GM21360 (cell line): ENCODE data around the gene HAPLN3.

Experiments used
- ATAC-seq: cut with Tn5 transposase; IDR thresholded peaks from one replicate; pipeline ENCODE4 v1.9.1; 2021; ENCODE audit warnings: mild to moderate bottlenecking, moderate library complexity; ENCODE audit not compliant: unreplicated experiment

The HAPLN3 gene

DNA sequence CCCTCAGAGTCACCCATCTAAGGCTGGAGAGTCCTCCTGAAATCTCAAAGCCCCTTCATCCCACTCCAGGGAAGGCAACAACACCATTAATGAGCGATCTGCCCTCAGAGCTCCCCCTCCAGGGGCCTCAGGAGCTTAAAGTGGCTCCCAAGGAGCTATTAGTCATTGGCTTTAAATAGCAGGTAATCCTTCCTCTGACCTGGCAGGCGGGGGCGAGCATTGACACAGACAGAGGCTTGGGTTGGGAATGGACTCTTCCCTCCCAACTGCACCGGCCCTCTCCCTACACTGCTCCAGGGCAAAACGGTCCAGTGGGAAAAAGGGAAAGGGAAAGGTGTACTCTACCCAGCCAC is 16.4 kb upstream of the HAPLN3 start:
- no peak for ATAC-seq

DNA sequence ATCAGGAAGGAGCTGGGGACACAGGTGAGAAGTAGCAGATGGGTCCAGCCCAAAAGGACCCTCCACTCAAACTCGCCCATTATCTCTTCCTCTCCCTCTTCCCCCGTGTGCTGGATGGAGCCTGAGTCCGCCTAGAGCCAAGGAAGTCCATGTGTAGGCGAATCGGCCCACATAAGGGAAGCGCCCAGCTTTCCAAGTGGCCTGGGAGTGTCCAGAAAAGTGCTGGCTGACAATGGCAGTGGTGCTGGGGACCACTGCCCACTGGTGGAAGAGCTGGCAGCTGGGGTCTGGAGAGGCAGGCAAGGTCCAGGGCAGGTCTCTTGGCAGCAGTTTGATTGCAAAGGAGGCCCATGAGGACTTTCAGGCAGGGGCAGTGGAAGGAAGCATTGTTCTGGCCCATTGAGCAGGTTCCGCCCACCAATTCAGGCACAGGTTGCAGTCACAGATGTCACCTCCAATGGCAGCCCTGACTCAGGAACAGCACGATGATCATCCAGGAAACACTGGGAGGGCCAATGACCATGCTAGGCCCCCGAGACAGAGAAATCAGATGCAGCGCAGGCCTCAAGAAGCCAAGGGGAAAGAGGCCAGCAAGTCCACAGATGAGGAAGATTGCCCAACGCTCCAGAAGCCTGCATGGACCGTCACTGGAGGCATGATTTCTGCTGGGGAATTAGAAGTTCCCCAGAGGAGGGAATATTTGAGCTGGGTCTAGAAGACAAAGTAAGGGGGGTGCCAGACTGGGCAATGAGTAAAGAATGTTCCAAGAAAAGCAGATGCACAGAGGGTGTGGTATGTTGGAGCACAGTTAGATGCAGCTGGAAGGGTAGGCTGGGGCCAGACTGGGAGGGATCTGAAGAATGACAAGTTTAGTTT is 14.8 kb upstream of the HAPLN3 start:
- ATAC-seq, result no peak

DNA sequence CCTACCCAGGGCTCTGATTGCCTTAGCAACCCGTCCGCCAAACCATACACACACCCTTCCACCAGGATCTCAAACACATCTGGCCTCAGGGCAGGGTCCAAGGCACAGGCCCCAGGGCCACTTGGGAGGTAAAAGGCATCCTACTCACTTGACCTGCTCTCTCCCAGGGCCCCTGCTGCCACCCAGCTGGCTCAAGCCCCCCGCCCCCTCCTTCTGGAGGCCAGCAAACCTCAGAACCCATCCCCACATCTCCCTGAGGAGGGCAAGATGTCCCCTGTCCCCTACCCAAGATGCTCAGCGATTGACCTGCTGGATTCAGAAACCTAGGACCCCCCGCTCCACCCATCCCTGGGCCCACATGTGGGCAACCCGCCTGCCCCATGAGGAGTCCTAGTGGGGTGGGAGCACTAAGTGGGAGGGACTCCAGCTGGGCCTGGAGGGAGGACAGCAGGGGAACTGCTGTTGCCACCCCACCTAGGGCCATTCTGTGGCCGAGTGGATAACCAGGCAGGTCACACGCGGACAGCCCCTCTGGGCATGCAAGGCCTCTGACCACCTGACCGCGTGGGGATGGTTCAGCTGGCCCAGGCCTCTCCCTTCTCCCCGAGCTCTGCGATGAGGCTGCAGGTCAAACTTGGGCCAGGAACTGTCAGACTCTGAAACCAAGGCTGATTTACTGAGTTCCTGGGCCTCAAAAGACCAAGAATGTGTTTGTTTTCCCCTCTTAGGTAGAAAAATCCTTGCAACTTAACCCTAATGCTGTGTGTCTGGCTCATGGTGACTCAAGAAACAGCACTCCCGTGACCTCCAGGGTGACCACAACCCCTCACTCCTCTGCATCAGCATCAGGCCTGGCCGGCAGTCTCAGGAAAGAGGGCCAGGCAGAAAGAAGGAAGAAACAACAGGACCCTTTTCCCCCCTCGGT is 13.6 kb upstream of the HAPLN3 start:
- no peak for ATAC-seq

DNA sequence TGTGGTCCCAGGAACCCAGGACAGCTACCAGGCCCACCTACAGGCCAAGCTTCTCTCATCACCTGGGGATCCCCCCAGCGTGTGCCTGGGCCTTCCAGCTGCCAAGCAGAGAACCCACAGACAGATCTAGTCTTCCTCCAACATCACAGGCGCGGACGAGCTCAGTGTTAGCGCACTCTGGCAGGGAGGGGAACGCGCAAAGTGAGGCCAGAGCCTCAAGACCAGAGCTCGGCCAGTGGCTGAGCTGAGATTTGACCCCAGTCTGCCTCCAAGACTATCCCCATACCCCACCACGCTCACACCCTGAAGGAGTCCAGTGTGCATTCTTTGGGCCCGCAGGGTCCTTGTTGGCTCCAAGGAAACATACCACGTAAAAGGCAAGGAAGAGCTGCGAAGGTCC is 12.8 kb upstream of the HAPLN3 start:
- no peak for ATAC-seq

DNA sequence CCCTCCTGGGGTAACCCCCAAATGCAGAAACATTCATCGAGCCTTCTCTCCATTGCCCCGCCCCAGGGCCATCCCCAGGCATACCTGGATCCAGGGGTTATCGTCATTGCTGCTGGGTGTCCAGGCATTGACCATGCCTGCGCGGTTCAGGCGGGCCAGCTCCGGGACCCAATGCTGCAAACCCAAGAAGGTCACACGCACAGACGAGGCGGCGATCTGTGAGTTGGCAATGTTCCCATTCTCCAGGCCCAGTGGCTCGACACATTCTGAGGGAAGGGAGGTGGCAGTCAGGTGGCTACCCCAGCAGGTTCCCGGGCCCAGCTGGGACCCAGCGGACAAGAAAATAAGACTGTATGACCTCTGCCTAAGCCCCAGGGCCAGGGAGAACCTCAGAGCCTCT is 11.8 kb upstream of the HAPLN3 start:
- ATAC-seq, result no peak

DNA sequence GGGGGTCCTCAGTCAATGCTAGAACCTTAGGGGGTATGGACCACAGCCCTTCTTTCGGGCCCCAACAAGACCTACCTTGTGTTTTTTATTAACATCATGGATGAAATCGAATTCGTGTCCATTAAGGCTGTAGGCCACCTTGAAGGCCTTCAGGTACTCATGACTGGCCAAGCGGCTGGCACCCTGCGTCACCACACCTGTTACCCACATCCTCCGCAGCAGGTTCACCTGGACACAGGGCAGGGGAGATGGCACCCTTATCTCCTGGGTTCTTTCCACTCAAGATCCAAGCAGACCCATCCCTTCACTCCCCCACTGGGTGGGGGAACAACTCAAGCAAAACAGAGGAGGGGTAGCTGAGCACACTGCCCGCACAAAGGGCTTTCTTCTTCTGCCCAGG is 11.2 kb upstream of the HAPLN3 start:
- no peak for ATAC-seq

DNA sequence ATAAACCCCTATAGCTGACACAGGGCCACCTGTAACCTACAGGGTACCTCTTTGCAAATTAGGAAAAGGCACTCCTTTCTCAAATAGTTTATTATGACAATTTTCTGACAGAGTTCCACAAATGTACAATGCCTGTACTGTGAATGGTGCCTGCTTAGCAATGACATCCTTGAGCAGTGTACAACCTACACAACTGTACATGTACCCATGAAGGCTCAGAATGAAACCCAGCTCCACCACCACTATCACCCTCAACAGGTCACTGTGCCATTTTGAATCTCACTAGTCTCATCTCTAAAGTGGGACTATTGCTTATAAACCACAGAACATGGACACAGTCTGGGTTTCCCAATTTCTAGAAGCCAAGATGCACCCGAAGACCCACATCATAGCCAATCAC is 10.8 kb upstream of the HAPLN3 start:
- no peak for ATAC-seq

DNA sequence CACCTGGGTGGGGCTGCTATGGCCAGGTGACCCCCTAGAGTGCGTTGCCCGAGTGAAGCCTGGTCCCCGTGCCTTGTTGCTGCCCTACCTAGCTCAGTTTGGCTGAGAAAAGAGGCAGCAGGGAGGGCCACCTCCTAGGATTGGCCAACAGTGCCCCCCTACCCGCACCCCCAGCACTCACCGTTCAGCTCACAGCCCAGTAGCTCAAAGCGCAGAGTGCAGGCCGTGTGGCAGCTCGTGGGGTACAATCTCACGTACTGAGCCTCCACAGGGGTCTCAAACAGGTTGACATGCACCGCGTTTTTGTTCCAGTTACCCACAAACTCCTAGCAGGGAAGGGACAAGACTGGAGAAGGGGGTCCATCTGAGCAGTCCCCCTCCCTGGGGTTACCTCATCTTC is 10.2 kb upstream of the HAPLN3 start:
- no peak for ATAC-seq

DNA sequence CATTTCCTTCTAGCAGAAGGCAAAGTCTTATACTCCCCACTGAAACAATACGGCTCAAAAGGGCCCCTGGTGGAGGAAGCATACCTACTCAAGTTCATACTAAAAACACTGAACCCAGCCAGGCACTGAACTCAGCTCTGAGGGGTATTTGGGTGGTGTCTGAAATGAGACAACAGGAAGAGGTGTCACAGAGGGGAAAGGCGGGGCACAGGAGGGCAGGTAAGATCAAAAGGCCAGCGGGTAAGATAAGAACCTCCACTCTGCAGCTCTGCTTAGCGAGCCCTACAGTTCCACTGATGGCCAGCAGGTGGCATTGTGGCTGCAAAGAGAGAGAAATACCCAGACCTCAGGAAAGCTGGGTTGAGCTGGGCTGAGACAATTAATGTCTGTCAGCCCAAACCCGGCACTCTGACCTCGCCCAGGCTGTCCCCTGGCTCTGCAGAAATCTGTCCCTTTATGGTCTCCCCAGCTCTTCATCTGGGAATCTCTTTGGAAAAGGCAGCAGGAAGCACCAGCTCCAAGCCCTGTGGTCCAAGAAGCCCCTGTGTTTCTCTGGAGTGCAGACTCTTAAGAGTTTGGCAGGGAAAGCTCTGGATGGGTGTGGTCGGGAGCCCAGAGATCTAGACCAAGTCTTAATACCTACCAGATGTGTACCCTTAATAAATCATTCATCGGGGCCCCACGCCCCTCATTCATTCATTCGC is 9.4 kb upstream of the HAPLN3 start:
- peak; percentile 71 for ATAC-seq

DNA sequence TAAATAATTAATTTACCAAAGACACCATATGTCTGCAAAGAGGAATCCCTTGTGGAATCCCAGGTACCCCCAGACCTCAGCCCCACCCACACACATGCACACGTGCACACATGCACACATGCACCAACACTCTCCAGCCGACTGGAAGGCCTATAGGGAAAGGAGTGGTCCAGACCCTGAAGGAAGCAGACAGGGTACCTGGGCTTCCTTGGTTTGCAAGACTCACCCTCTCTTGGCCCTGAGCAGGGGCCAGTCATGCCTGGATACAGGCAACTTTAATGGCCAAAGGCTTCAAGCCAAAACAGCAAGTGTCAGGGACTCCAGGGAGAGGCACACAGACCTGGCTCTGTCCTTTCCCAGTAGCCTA is 8.9 kb upstream of the HAPLN3 start:
- ATAC-seq, result no peak

DNA sequence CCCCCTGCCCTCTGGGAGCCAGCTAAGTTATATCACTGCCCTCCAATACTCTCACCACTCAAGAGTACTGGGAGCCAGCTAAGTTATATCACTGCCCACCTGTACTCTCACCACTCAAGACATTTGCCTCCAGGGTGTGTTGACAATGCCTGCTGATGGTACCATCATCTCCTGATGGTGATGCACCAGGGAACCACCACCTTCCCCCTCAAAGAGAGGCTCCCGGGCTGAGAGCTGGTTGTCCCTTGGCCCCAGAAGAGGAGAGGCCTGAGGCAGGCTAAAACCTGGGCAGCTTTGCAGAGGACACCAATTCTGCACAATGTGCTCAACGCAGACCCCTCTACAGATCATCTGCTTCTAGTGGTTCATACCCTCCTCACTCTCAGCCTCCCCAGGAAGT is 7.5 kb upstream of the HAPLN3 start:
- no peak for ATAC-seq

DNA sequence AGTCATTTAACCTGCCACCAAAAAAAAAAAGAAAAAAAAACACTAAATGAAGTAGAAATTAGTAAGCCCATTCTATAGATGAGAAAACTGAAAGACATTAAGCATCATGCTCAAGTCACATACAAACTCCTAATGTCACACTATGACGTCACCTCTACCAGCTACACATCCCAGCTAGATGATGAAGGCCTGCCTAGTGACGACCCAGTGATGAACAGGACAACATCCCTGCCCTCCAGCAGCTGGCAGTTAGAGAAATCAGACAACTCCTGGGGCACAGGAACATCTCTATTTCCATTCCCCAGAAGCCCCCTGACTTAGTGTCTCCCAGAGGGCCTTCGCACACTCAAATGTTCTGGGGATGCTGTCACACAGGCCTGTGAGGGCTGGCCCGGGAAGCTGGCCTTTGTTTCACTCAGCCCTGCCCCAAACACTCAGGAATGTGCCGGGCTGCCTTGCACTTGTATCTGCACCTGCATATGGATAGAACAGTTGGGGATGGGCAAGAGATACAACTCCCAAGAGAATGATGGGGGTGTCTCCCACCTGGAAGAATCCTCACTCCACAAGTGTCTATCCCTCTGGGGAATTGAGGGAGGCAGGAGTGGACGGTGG is 7.0 kb upstream of the HAPLN3 start:
- no peak for ATAC-seq

DNA sequence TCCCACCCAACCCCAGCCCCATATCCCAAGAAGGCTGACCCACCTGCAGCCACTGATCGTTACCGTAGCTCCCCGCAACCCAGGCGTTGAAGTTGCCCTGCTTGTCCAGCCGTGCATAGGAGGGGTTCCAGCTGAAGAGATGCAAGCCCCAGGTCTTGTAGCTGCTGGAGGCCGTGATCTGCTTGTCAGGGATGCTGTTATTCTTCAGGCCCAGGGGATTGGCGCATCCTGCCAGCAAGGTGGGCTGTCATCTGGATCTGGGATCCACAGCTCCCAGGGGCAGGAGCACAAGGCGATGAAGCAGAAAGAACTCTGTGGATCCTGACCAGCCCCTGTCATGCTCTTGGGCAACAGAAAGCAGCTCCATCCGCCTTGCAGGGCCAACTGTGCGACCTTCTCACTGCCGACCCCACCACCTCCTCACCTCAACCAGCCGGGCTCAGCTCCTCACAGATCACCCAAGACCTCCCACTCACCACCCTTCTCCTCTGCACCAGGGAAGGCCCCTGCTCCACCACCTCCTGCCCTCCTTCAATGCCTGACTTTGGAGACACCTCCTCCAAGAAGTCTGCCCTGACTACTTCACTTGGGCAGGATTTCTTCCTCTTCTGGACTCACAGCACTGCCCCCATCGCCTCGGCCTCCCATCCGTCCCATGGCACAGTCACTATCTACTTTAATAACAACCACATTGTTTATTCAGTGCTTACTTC is 6.3 kb upstream of the HAPLN3 start:
- no peak for ATAC-seq

DNA sequence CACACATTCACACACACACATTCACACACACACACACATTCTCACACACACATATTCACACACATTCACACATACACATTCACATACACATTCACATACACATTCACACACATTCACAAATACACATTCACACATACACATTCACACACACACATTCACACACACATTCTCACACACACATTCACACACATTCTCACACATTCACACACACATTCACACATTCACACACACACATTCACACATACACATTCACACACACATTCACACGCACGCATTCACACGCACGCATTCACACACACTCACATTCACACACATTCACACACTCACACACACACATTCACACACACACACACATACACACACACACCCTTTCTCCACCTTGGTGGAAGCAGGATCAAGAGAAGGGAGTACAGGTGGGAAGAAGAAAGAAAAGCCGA is 5.7 kb upstream of the HAPLN3 start:
- ATAC-seq, result no peak

DNA sequence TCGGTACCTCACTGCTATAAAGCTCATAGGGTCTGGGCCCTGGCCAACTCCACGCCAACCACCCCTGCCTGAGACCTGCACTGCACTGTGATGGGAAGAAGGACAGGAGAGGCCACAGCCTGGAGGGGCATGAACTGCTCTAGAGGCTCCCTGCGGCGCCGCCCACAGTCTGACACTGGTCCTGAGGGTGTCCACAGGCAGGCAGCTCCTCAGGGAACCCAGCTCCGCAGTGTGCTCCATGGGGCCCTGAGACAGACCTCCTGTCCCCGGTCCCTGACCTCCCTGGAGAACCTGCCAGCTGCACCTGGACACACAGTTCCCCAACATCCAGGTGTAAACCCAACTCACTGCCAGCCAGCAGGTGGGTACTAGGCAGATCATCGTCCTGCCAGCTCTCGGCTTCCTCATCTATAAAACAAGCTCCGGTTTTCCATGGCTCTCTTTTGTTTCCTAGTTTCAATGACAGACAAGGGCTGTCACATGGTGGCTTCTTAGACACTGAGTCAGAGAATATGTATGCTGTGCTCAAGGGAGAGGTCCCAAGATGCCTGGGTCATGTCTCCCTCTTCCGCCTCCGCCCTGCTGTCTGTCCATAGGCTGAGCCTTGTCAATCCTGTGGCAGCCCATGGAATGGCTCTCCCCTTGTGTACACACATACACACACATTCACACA is 5.1 kb upstream of the HAPLN3 start:
- ATAC-seq, result no peak

DNA sequence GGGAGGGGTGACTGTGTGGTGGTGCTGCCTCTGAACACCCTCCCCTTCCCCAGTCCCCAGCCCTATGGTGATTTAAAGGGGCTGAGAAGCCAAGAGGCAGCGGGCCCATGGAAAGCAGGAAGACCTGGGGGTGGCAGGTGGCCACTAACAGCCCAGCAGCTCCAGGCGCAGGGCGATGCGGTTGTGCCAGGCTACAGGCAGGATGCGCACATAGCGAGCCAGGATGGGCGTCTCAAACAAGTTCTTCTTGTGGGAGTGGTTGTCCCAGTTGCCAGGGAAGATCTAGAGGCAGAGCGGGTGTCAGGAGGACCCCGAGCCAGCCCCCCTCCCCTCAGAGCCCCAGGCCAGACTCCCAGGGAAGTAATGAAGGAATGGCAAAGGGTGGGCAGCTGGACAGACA is 3.9 kb upstream of the HAPLN3 start:
- no peak for ATAC-seq

DNA sequence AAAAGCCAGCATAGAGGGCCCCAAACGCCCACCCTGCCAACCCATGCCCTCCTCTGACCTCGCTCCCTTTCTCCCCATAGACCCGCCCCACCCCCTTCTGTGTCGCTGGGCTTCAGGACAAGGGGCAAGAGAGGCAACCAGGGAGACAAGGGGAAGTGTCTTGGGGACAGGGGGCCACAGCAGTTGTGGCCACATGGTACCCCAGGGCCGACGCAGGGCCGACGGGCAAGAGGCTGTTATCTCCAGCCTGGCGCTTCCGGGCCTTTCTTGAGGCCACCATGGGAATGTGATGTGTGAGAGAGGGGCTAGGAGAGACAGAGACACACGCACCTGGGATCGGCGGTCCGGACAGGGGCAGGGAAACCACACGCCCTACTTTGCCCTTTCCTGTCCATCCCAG is 3.4 kb upstream of the HAPLN3 start:
- ATAC-seq, result no peak

DNA sequence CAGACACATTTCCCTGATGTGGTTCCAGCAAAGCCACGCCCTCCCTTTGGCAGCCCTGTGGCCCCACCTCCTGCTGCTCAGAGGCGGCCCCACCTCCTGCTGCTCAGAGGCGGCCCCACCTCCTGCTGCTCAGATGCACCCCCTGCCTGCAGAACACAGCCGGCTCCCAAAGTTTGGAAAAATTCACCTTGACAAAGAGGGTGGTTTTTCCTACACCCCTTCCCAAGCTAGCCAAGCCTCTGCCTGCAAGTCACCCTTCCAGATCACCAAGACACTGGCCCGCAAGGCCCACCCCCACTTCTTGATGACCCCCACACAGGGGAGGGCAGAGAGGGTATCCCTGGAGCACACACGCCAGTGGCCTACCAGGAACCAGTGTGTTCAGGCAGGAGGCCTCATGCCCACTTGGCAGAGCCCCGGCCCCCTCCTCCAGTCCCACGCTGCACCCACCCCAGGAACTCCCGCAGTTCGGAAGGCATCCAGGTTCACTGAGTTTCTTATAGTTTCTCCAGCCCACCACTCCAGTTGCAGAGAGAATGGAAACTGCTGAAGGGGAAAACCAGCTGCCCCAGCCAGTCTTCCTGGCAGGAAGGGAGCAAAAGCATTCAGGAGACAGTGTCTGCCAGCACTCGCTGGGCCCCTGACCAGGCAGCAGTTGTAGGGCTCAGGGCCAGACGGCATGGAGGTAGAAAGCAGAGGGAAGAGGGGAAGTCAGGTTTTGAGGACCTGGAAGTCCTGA is 2.3 kb upstream of the HAPLN3 start:
- no peak for ATAC-seq

DNA sequence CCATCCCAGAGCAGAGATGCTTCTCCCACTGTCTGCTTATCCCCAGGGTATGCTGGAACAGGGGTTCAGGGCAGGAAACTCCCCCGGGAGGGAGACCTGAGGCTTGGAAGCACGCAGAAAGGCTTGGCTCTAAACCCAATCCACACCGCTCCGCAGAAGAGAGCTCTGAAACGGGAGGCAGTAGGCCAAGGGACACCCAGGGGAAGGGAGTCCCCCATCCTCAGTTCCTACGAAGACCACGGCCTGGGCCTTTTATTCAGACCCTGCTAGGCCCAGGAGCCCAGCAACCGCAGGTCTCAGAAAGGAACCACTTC is 1.8 kb upstream of the HAPLN3 start:
- ATAC-seq, result no peak
